ENCODE measurements around the gene TMCO4. TPM values are rescaled to one million over a fixed set of nuclear protein-coding genes. Genes with fewer than 3 reads are reported as not detected.

Gene TMCO4
- total and polyA plus RNA-seq, 2 of the 4 experiments (the other 2 are of a cell fraction), result 7.3 to 8.6 TPM

GRCh38 chr1:19708567-19709110 lies 91.1 kb downstream of the TMCO4 start:
- ATAC-seq (ENCODE audit: low read depth) (no peak), DNase-seq (no peak)
- Histone ChIP-seq H3K36me3 (ENCODE audit: control insufficient read depth, insufficient read depth, low read length) (peaks cover 2% of the 10 kb centered on the region), H3K4me1 (ENCODE audit: control insufficient read depth, insufficient read depth, low read length) (no peaks in the 10 kb centered on the region), H2BK15ac (ENCODE audit: low read depth, low read length) (no peak overlapping the region), H4K20me1 (ENCODE audit: insufficient read depth, low read length) (no peaks in the 10 kb centered on the region), H3K27me3 (ENCODE audit: control insufficient read depth, insufficient read depth, low read length) (no peaks in the 10 kb centered on the region), H2AK9ac (replicated peaks; ENCODE audit: low read depth, low read length, poor library complexity) (no peak overlapping the region), H2BK20ac (ENCODE audit: low read depth, low read length) (no peak overlapping the region), H2AFZ (replicated peaks; ENCODE audit: low read length, poor library complexity) (no peak overlapping the region), H3K23ac (ENCODE audit: low read depth, low read length) (no peak overlapping the region; the same call in 1 of the 2 replicates), H3K9ac (ENCODE audit: low read depth, low read length) (no peak overlapping the region), H3K56ac (ENCODE audit: extremely low read depth, insufficient read depth, low read length) (no peak overlapping the region), H3K14ac (replicated peaks; ENCODE audit: low read depth, low read length) (no peak overlapping the region), H3K9me3 (ENCODE audit: control insufficient read depth, insufficient read depth, low read length) (no peaks in the 10 kb centered on the region), H3K18ac (ENCODE audit: low read depth, low read length) (no peak overlapping the region), H2BK5ac (ENCODE audit: low read depth, low read length, poor library complexity, severe bottlenecking) (no peak overlapping the region), H2BK120ac (ENCODE audit: low read depth, low read length) (no peak overlapping the region), H4K91ac (ENCODE audit: insufficient read depth, low read depth, low read length) (no peak overlapping the region), H4K5ac (ENCODE audit: low read depth, low read length) (no peak overlapping the region), H3K27ac (ENCODE audit: insufficient read depth, low read length) (no peak overlapping the region), H2AK5ac (ENCODE audit: low read depth, low read length) (no peak overlapping the region), H3K4ac (ENCODE audit: low read depth, low read length) (no peak overlapping the region), H4K8ac (ENCODE audit: low read depth in 2 of 2, low read length in 2 of 2) (no peak overlapping the region), H3K4me2 (ENCODE audit: low read depth, low read length) (no peak overlapping the region), H3K9me1 (ENCODE audit: insufficient read depth, low read length) (no peaks in the 10 kb centered on the region), H3K79me1 (ENCODE audit: low read depth in 1 of 2, low read length in 2 of 2) (no peaks in the 10 kb centered on the region), H3K4me3 (ENCODE audit: insufficient read depth, low read depth, low read length) (no peak overlapping the region)
- intact Hi-C loops (cut with micrococcal nuclease), result no loop called here
- 100% methylated on average over 1 of the region's 8 CpGs; no CpG with 5 or more reads in 1 of the 2 experiments for WGBS, 2 experiments (ENCODE audit: extremely low coverage in 2 of 2, insufficient read length in 1 of 2)
- in situ Hi-C loops (cut with MboI; ENCODE audit: low sequenced_read_pairs), result no loop called here
- POLR2A ChIA-PET (ENCODE audit: unreplicated experiment), result no interaction called here
- no TSS peak for BruUV-seq (replicated peaks)
- dilution Hi-C loops (cut with HindIII; ENCODE audit: low sequenced_read_pairs, unreplicated experiment), result no loop called here
- CTCF ChIA-PET, result interaction anchor here (0.7 kb wide), 1 partner anchor 248 kb away, joined by 3 read pairs; no protein-coding TSS in a partner anchor
- no peak for TF ChIP-seq SMC3 (IDR thresholded peaks at IDR 0.05; ENCODE audit: low read depth, low read length)
- TF ChIP-seq CTCF (conservative IDR thresholded peaks at IDR 0.05; ENCODE audit: low read depth, low read length), result no peak
- no peak for TF ChIP-seq BHLHE40 (IDR thresholded peaks at IDR 0.05; ENCODE audit: low read depth, low read length)
- TF ChIP-seq ELK1 (IDR thresholded peaks at IDR 0.05; ENCODE audit: borderline replicate concordance, low read depth, low read length), result no peak
- no peak for TF ChIP-seq MAZ (IDR thresholded peaks at IDR 0.05; ENCODE audit: borderline replicate concordance, low read depth, low read length)
- no peak for TF ChIP-seq FOS (IDR thresholded peaks at IDR 0.05; ENCODE audit: low read depth, low read length)
- no peak for TF ChIP-seq RAD21 (IDR thresholded peaks at IDR 0.05; ENCODE audit: low read length)
- no peak for TF ChIP-seq CEBPB (IDR thresholded peaks at IDR 0.05; ENCODE audit: low read depth, low read length)
- no peak for TF ChIP-seq MAFK (IDR thresholded peaks at IDR 0.05; ENCODE audit: low read depth, low read length)
- no peak for TF ChIP-seq MXI1 (IDR thresholded peaks at IDR 0.05; ENCODE audit: borderline replicate concordance, low read depth, low read length)
- TF ChIP-seq POLR2A (IDR thresholded peaks at IDR 0.05; ENCODE audit: low read depth, low read length), result no peak
- no peak for TF ChIP-seq RFX5 (IDR thresholded peaks at IDR 0.05; ENCODE audit: low read depth, low read length)
- no peak for TF ChIP-seq NFE2L2 (IDR thresholded peaks at IDR 0.05; ENCODE audit: low read depth, low read length)
- TF ChIP-seq RCOR1 (IDR thresholded peaks at IDR 0.05; ENCODE audit: insufficient replicate concordance, low read length), result no peak
- no peak for TF ChIP-seq CHD1 (IDR thresholded peaks at IDR 0.05; ENCODE audit: low read depth, low read length)
- no peak for TF ChIP-seq USF2 (IDR thresholded peaks at IDR 0.05; ENCODE audit: low read depth, low read length)
